Measurements from ENCODE around the gene LRR1.

DNA sequence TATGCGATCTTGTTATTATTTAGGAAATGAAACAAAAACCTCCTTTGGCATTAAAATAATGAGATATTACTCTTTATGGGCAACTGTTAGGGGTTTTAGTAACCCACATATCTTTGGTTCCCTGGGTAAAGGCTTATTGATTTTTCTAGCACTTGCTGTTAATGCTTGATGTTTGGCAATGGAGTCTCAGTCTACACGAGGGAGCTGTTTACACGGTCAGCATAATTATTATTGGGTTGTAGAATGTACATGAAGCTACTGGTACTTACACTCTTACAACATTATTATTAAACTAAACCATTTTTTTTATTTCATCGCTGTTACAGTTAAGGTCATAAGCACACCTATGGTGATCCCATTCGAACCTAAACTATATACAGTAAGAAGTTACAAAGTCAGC lies 24.7 kb upstream of the LRR1 start:
- no peak for TF ChIP-seq POLR2A (IDR thresholded peaks at IDR 0.05; ENCODE audit: low read depth, low read length)
- TF ChIP-seq TAF1 (IDR thresholded peaks at IDR 0.05; ENCODE audit: borderline replicate concordance, low read depth, low read length) = no peak
- no peak for TF ChIP-seq POLR2AphosphoS5 (IDR thresholded peaks at IDR 0.05; ENCODE audit: low read depth, low read length)
